ENCODE measurements around the gene LAPTM4A. TPM values are rescaled to one million over a fixed set of nuclear protein-coding genes. Genes with fewer than 3 reads are reported as not detected.

Gene LAPTM4A
- 71.0 and 84.1 TPM in 2 replicates for total RNA-seq

DNA sequence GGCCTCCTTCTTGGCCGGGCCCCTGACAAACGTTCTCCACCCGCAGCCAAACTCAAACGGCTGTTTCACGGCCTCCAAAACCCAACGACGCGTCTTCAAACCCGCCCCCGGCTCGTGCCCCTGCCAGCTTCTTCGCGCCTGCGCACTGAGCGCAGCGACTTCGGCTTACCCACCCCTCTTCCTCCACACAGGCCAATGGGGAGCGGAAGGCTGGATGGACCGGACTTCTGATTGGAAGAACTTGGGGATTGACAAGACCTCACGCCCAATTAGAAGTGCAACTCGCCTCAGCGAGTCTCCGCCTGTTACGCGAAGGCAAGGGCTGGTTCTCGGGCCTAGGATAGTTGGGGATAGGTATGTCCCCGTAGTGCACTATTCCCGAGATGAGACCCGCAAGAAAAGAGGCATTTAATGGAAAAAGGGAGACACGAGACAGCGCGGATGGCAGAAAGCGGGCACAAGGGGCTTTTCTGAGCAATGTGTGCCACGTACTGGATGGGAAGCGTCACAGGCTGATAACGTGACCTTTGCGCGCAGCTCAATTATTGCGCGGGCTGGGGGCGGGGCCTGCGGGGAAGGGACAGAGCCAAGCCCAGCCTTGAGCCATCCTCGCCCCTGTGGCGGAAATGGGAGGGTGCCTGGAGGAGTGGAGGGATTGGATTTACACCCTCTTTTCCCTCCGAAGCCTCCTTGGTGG, at the start of gene LAPTM4A:
TSS of gene LAPTM4A (minus strand) at position 97 of the 697 bp plus-strand sequence. CDS start 108 bp downstream, outside the sequence.

GRCh38 chr2:20012282-20013125, 38.9 kb downstream of the LAPTM4A start, which contains the start of gene MATN3:
MATN3 (minus strand) TSS chr2:20012668; CDS start chr2:20012631, 37 bp downstream.

DNA sequence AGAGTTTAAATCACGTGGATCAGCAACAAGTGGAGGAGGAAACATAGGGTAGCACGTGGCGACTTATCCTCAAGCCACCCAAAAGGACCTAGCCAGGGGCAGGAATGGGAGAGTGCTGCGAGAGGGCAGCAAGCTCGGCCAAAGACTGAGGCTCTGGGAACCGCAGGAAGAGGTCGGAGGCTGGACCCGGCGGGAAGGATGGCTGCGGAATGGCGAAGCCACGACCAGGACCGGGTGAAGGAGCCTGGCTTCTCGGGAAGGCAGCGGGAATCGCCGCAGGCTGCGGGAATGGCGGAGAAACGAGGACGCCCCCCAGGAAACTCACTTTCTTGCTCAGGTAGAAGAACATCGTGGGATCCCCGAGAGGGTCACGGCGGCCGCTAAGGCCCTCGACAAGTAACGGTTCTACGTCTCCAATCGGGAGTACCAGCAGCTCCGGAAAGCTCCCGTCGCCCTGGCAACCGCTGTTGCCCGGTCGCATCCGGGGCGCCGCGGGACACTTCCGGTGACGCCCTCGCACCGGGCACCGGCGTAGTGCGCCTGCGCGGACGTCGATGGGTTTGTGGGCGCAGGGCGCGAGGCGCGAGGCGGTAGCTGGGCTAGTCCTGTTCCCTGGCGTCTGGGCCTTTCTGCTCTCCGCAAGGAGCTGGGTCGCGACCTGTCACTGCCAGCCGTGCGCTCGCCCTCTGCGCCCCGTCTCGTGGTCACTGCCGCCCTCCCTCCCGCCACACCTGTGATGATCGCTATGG, 61.6 kb downstream of the LAPTM4A start, which contains the start of gene WDR35:
TSS of gene WDR35 (minus strand) at position 439 of the 749 bp plus-strand sequence. CDS start at position 349, 90 bp downstream.

Other genes with a start within 250 kb of the LAPTM4A start
- 3.6 and 7.4 TPM in 2 replicates for gene TTC32, start 149.6 kb downstream of the LAPTM4A start, total RNA-seq
- 4.0 and 5.9 TPM in 2 replicates for gene WDR35, start 61.5 kb downstream of the LAPTM4A start, total RNA-seq
- 0.70 and 1.2 TPM in 2 replicates for gene MATN3, start 39.0 kb downstream of the LAPTM4A start, total RNA-seq
- 909 and 1,110 TPM in 2 replicates for gene SDC1, start 173.5 kb upstream of the LAPTM4A start, total RNA-seq

Measured in airway epithelial cell (primary cell).